Small intestine (tissue), 7 donors: ENCODE data around the gene LDAH. TPM values are rescaled to one million over a fixed set of nuclear protein-coding genes. Genes with fewer than 3 reads are reported as not detected.
"Not testable (repeated sequence)": the region's sequence is repeated elsewhere in the genome, so short reads cannot be mapped to it uniquely, and the experiment has no call there.

Experiments used
- DNase-seq, 2 donors: peaks; one replicate each; pipeline versions ENCODE4 v3.0.0 to v3.0.0-alpha.2; 2013
- FAIRE-seq: peaks from 2 replicates; lab custom pipeline; 2012; peaks lifted over from hg19 to GRCh38; lab: Jason Lieb, UNC
- H3K27ac ChIP-seq, 3 donors: one replicate each; pipeline ENCODE4 v1.5.1; 2013; ENCODE audit warnings: low read length in 2 of 3, mild to moderate bottlenecking in 2 of 3, control low read depth in 1 of 3, inconsistent platforms in 1 of 3, low read depth in 1 of 3, moderate library complexity in 1 of 3
- H3K27me3 ChIP-seq, 3 donors: one replicate each; pipeline ENCODE4 v1.6.1; 2013; ENCODE audit warnings: low read length in 3 of 3, inconsistent platforms in 1 of 3; ENCODE audit not compliant: control insufficient read depth in 3 of 3, insufficient read depth in 3 of 3
- H3K36me3 ChIP-seq, 3 donors: one replicate each; pipeline ENCODE4 v1.6.1; 2013; ENCODE audit warnings: low read length in 3 of 3, inconsistent platforms in 1 of 3, low read depth in 1 of 3, mild to moderate bottlenecking in 1 of 3, moderate library complexity in 1 of 3; ENCODE audit not compliant: control insufficient read depth in 3 of 3, insufficient read depth in 2 of 3
- H3K4me1 ChIP-seq, 3 donors: one replicate each; pipeline ENCODE4 v1.6.1; 2013; ENCODE audit warnings: low read length in 2 of 3, inconsistent platforms in 1 of 3, low read depth in 1 of 3, mild to moderate bottlenecking in 1 of 3, moderate library complexity in 1 of 3; ENCODE audit not compliant: control insufficient read depth in 3 of 3, insufficient read depth in 2 of 3
- H3K4me3 ChIP-seq, 3 donors: one replicate each; pipeline ENCODE4 v1.5.1; 2013; ENCODE audit warnings: low read length in 3 of 3, control low read depth in 1 of 3, inconsistent platforms in 1 of 3, low read depth in 1 of 3, mild to moderate bottlenecking in 1 of 3, moderate library complexity in 1 of 3
- H3K9me3 ChIP-seq, 2 donors: one replicate each; pipeline ENCODE4 v1.6.1; 2013; ENCODE audit warnings: low read depth in 1 of 2, low read length in 1 of 2; ENCODE audit not compliant: control insufficient read depth in 2 of 2, insufficient read depth in 1 of 2
- WGBS, 3 donors: extraction: QIAGEN DNeasy Blood & Tissue Kit; methylation state at CpG; one replicate each; pipeline ENCODE4 v1.1.7; 2013; 5-methylcytosine and 5-hydroxymethylcytosine counted together
- polyA plus RNA-seq, 4 donors: library from polyadenylated mRNA; stranded (reverse) in 3 of 4; unstranded in 1 of 4; fragments of 200-250 nt in 3 of 4; fragments of 120-200 nt in 1 of 4; gene quantifications; one replicate each; pipeline versions ENCODE4 v1.2.1 to v1.2.3, GENCODE V29; 2013
- donor health status: healthy with polysubstance abuse.
- donor health status: control.
- donor health status: control.
- donor health status: Bipolar disorder and iron deficiency.
- donor health status: healthy.

The LDAH gene
- polyA plus RNA-seq, 4 donors, result 4.3 to 32.1 (median 10.4) TPM

GRCh38 chr2:20806286-20806685 is 16.6 kb downstream of the LDAH start:
- no peak overlapping the region for H3K4me3 ChIP-seq
- H3K36me3 ChIP-seq, result no peaks in the 10 kb centered on the region
- no peak for DNase-seq
- no peaks in the 10 kb centered on the region for H3K27me3 ChIP-seq
- no peak for FAIRE-seq
- peaks cover 0 to 9% (median 0%) of the 10 kb centered on the region in 3 donors for H3K4me1 ChIP-seq
- no peaks in the 10 kb centered on the region for H3K9me3 ChIP-seq
- 61 to 79% (median 72%) methylated on average over 1 of the region's 1 CpG for WGBS, 3 donors
- no peak overlapping the region for H3K27ac ChIP-seq

GRCh38 chr2:20803974-20804373 is 18.9 kb downstream of the LDAH start:
- Histone ChIP-seq H3K36me3 (peaks cover 0 to 2% (median 0%) of the 10 kb centered on the region in 3 donors), H3K9me3 (no peaks in the 10 kb centered on the region), H3K27me3 (no peaks in the 10 kb centered on the region), H3K4me3 (no peak overlapping the region), H3K27ac (no peak overlapping the region), H3K4me1 (peaks cover 0 to 9% (median 0%) of the 10 kb centered on the region in 3 donors)
- no peak for FAIRE-seq
- DNase-seq, result no peak

DNA sequence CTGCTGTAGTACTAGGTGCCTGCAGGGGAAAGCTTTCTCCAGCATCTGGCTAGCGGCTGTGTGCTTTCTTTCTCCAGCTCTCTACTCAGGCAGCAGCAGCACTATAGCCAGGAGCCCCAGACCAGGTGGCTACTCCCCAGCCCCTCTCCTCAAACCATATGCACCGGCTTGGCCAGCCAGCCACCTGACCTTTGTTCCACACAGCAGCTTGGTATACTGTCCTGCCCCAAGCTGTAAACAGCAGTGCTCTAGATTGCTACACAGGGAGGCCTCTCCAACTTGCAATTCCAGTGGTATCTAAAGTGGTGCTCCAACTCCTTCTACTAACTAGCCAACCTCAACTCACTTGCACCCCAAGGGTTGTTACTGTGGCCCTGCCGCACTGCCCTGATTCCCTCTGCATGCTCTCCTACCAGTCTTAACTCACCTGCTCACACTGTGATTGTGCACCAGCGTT is 19.6 kb downstream of the LDAH start:
- Histone ChIP-seq H3K36me3 (peaks cover 0 to 2% (median 0%) of the 10 kb centered on the region in 3 donors), H3K4me1 (peaks cover 0 to 9% (median 0%) of the 10 kb centered on the region in 3 donors), H3K4me3 (no peak overlapping the region), H3K9me3 (no peaks in the 10 kb centered on the region), H3K27ac (no peak overlapping the region), H3K27me3 (no peaks in the 10 kb centered on the region)
- 80 to 89% (median 85%) methylated on average over 4 of the region's 4 CpGs for WGBS, 3 donors
- DNase-seq (peak; percentile 15 to 40), FAIRE-seq (no peak)

DNA sequence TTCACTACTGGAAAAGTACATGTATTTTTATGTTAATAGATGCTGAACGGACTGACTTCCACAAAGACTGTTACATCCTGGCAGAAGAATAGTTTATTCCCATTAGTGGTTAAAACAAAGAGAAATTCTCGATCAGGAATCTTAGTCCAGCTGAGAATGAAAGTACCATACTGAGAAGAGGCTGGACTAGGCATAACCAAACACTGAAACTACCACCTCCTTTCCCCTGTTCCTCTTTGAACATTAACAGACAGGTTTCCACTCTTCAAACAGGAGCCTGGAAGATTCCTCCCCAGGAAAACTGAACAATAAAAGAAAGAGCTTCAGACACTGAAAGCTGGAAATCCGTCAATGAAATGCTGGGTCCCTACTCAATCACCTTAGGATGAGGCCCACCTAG is 25.8 kb downstream of the LDAH start:
- H3K4me3 ChIP-seq, result no peak overlapping the region
- no peaks in the 10 kb centered on the region for H3K4me1 ChIP-seq
- no peak for FAIRE-seq
- no peak for DNase-seq
- no peaks in the 10 kb centered on the region for H3K27me3 ChIP-seq
- peaks cover 0 to 3% (median 2%) of the 10 kb centered on the region in 3 donors for H3K36me3 ChIP-seq
- H3K9me3 ChIP-seq, result peaks cover 0 to 4% of the 10 kb centered on the region in 2 donors
- no peak overlapping the region for H3K27ac ChIP-seq
- 85 to 91% (median 86%) methylated on average over 3 of the region's 3 CpGs for WGBS, 3 donors

DNA sequence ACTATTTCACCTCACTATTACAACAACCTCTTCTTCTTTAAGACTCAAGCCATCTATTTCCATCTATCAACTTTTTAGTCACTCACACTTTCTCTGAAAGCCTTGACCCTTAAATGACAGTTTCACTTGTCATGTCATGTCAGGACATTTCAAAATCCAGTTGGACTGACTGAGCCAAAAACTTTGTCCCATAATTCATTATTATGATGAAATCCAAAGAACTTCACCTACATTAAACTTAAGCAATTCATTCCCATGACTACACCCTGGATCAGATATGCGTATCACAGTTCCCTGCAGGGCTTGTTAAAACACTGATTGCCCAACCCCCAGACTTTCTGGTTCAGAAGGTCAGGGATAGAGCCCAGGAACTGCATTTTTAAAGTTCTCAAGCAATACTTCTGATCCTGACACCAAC is 26.5 kb downstream of the LDAH start:
- Histone ChIP-seq H3K27ac (no peak overlapping the region), H3K27me3 (no peaks in the 10 kb centered on the region), H3K4me1 (no peaks in the 10 kb centered on the region), H3K9me3 (peaks cover 0 to 4% of the 10 kb centered on the region in 2 donors), H3K36me3 (peaks cover 0 to 3% (median 2%) of the 10 kb centered on the region in 3 donors), H3K4me3 (no peak overlapping the region)
- FAIRE-seq (no peak), DNase-seq (peak; percentile 25 to 64)
- WGBS, 3 donors, result 76 to 85% (median 82%) methylated on average over 1 of the region's 1 CpG

- not testable (repeated sequence) for H3K36me3 ChIP-seq, DNase-seq, H3K4me1 ChIP-seq, FAIRE-seq, H3K4me3 ChIP-seq, H3K27me3 ChIP-seq, H3K9me3 ChIP-seq, H3K27ac ChIP-seq
- 94 to 99% (median 96%) methylated on average over 3 of the region's 3 CpGs for WGBS, 3 donors
Observed at GRCh38 chr2:20793944-20794343, 29.0 kb downstream of the LDAH start.

DNA sequence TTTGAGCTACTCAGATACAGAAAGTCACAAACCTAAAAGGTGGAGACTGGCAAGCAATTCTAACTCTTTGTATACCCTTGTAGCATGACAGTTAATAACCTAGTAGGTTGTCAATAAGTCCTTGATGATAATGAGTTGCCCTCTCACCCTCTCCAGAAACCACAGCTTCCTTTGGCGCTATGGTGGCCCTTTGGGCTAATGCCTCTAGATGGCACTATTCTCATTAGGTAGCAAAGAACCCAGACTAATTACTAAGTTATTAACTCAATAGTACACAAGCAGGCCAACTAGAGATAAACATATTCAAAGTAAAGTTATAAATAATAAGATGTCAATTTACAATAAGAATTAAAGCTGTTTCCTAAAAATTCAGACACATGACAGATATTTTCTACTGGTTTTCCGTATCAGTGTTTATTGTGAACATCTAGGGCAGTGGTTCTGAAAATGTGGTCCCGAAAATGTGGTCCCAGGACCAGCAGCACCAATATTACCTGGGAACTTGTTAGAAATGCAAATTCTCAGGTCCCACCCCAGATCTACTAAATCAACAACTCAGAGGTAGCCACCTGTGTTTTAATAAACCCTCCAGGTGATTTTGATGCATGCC is 41.1 kb downstream of the LDAH start:
- no peak overlapping the region for H3K27ac ChIP-seq
- H3K27me3 ChIP-seq, result no peaks in the 10 kb centered on the region
- no peaks in the 10 kb centered on the region for H3K9me3 ChIP-seq
- DNase-seq (peak; percentile 21 to 64), FAIRE-seq (no peak)
- no peaks in the 10 kb centered on the region for H3K4me1 ChIP-seq
- WGBS, 3 donors, result 73 to 81% (median 75%) methylated on average over 3 of the region's 3 CpGs
- no peak overlapping the region for H3K4me3 ChIP-seq
- peaks cover 0 to 18% (median 2%) of the 10 kb centered on the region in 3 donors for H3K36me3 ChIP-seq

DNA sequence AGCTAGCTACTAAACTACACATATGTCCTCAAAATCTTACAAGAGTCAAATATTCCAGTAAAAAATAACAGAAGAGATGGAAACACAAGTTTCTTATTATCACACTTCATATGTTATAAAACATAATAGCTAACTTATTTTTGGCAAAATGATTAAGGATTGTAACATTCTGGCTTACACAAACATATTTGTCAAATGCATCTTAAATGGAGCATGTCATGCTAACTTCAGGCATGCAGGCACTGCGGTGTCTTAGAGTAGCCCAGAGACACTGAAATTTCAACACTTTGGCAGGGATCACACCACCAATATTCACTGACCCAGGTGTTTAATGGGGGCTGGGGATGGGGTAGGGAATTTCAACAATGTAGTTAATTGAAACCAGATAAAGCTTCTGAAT is 51.6 kb downstream of the LDAH start:
- Histone ChIP-seq H3K4me1 (no peaks in the 10 kb centered on the region), H3K27ac (no peak overlapping the region), H3K36me3 (peaks cover 2 to 28% (median 3%) of the 10 kb centered on the region in 3 donors), H3K27me3 (no peaks in the 10 kb centered on the region), H3K9me3 (no peaks in the 10 kb centered on the region), H3K4me3 (no peak overlapping the region)
- no peak for FAIRE-seq
- DNase-seq, result no peak
- WGBS, 3 donors, result 96 to 97% (median 97%) methylated on average over 1 of the region's 1 CpG
